PC-3 (cell line): Measurements from ENCODE around the gene PPFIA1. TPM values are rescaled to one million over a fixed set of nuclear protein-coding genes. Genes with fewer than 3 reads are reported as not detected.

ENCODE experiments used
- ATAC-seq: fragments of 200-7000 bp; cut with Tn5 transposase; 2 replicates; pipeline ENCODE4 v1.9.1; 2020; ENCODE audit warnings: mild to moderate bottlenecking, moderate library complexity
- BruUV-seq: library from RNA; stranded (reverse); fragments of 400-500 nt; replicated peaks from 2 replicates; lab custom pipeline; 2021; lab: Mats Ljungman, UMichigan
- CTCF ChIA-PET: fragments of 300-600 bp; sonication (Branson Sonifier 250); formaldehyde crosslinking; loops from one replicate; lab custom pipeline; 2022; ENCODE audit warnings: antibody characterized with exemption; lab: Charles Lee
- POLR2A ChIA-PET: fragments of 300-600 bp; sonication (Branson Sonifier 250); formaldehyde crosslinking; loops from one replicate; lab custom pipeline; 2022; ENCODE audit warnings: antibody characterized with exemption; ENCODE audit not compliant: unreplicated experiment; lab: Charles Lee
- DNase-seq: peaks from one replicate; pipeline ENCODE4 v3.0.0-alpha.2; 2015
- H2AFZ ChIP-seq: fragments of 300-600 bp; sonication (generic); 2 replicates; pipeline ENCODE4 v1.6.0; 2016; ENCODE audit warnings: antibody characterized with exemption, low read length
- H3F3A ChIP-seq: fragments of 300-600 bp; sonication (generic); one replicate; pipeline ENCODE4 v1.6.0; 2017; ENCODE audit warnings: antibody characterized with exemption, low read length, control low read depth, mild to moderate bottlenecking; ENCODE audit not compliant: unreplicated experiment
- H3K27ac ChIP-seq: fragments of 300-600 bp; sonication (generic); 2 replicates; pipeline ENCODE4 v1.5.1; 2016; ENCODE audit warnings: mild to moderate bottlenecking, low read length
- H3K27me3 ChIP-seq: fragments of 300-600 bp; sonication (generic); 2 replicates; pipeline ENCODE4 v1.6.1; 2016; ENCODE audit warnings: low read length, mixed read lengths
- H3K36me3 ChIP-seq: fragments of 300-600 bp; sonication (generic); 2 replicates; pipeline ENCODE4 v1.6.1; 2016; ENCODE audit warnings: low read depth, mixed run types, low read length, mixed read lengths
- H3K4me1 ChIP-seq: fragments of 300-600 bp; sonication (generic); 2 replicates; pipeline ENCODE4 v1.5.1; 2016; ENCODE audit warnings: low read length; ENCODE audit not compliant: insufficient read depth
- H3K4me2 ChIP-seq: fragments of 300-600 bp; sonication (generic); 2 replicates; pipeline ENCODE4 v1.6.0; 2016; ENCODE audit warnings: low read length
- H3K4me3 ChIP-seq: fragments of 300-600 bp; sonication (generic); 2 replicates; pipeline ENCODE4 v1.5.1; 2016; ENCODE audit warnings: mild to moderate bottlenecking, low read length, mixed read lengths
- H3K79me2 ChIP-seq: fragments of 300-600 bp; sonication (generic); 2 replicates; pipeline ENCODE4 v1.6.1; 2017; ENCODE audit warnings: low read length, mixed read lengths
- H3K9ac ChIP-seq: fragments of 300-600 bp; sonication (generic); 2 replicates; pipeline ENCODE4 v1.6.0; 2016; ENCODE audit warnings: mild to moderate bottlenecking, low read length
- H3K9me2 ChIP-seq: fragments of 300-600 bp; sonication (generic); replicated peaks from 2 replicates; pipeline ENCODE4 v1.6.1; 2016; ENCODE audit warnings: mixed run types, low read length, mixed read lengths
- H3K9me3 ChIP-seq: fragments of 300-600 bp; sonication (generic); 2 replicates; pipeline ENCODE4 v1.6.1; 2016; ENCODE audit warnings: low read length, mixed read lengths
- H4K20me1 ChIP-seq: fragments of 300-600 bp; sonication (generic); 2 replicates; pipeline ENCODE4 v1.6.1; 2016; ENCODE audit warnings: low read length, mixed read lengths
- EZH2 ChIP-seq: fragments of 300-600 bp; sonication (generic); IDR thresholded peaks from one replicate; pipeline ENCODE4 v1.6.1; 2017; ENCODE audit warnings: antibody characterized with exemption, mild to moderate bottlenecking, low read length; ENCODE audit not compliant: unreplicated experiment
- EZH2phosphoT487 ChIP-seq: fragments of 300-600 bp; sonication (generic); IDR thresholded peaks from 2 replicates; pipeline ENCODE4 v1.6.1; 2018; ENCODE audit warnings: mild to moderate bottlenecking, antibody characterized with exemption, low read length, borderline replicate concordance
- intact Hi-C: fragments of 100-400 bp; cut with micrococcal nuclease; formaldehyde crosslinking; loops from 2 replicates; pipeline ENCODE4 v1.9.0; 2023
- total RNA-seq: library from RNA; depleted of rRNA; stranded (reverse); fragments of >200 nt; gene quantifications from 2 replicates; pipeline ENCODE4 v1.2.3, GENCODE V29; 2014
- TF ChIP-seq, protein P1 (sequence below): fragments of 300-600 bp; sonication (generic); conservative IDR thresholded peaks from 2 replicates; pipeline ENCODE4 v1.5.1; 2017; ENCODE audit warnings: antibody characterized with exemption, low read depth, mild to moderate bottlenecking, low read length

PPFIA1 gene
- total RNA-seq, 1 experiment from 2014 or later: 57.5 TPM

DNA sequence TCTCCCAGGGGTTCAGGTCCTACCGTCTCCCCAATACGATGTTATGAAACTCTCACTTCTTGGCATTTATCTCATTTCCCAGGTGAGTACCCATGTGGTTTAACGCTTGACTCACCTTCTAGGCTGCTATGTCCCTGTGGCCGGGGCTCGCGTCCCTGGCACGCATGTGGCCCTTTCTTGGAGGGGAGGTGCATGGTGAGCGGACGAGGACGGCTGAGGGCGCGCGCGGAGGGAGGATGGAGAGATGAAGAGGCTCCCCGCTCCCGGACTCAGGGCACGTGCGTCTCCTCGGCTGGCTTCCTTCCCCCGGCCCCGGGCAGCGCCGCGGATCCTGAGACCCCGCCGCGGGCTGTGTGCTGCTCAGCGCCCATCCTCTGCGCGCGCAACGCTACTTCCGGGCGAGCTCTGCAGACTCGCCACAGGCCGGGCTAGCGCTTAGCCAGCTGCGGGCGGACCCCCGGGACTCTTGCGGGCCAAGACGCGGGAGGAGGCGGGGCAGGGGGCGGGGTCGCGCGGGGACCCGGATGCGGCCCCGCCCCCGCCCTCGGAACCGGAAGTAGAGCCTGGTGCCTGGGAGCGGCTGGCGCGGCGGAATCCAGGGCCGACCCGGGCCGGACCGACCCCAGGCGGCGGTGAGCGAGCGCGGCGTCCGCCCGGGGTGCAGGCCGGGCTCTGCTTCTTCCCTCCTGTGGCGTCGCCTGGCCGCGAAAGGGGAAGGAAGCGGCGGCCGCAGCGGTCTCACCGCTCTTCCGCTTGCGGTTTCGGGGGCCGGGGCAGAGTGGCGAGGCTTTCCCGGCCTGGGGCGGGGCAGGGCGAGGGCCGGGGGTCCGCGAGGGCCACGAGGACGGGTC, 127.7 kb downstream of the PPFIA1 start, which contains the start of gene CTTN:
Gene CTTN (plus strand): TSS at position 547 of the 851 bp plus-strand sequence. CDS start 8,769 bp downstream, outside the sequence.
- intact Hi-C loops: no loop called here
- H2AFZ ChIP-seq: peak within 1 kb of the TSS; percentile 86
- POLR2A ChIA-PET: no interaction called here

DNA sequence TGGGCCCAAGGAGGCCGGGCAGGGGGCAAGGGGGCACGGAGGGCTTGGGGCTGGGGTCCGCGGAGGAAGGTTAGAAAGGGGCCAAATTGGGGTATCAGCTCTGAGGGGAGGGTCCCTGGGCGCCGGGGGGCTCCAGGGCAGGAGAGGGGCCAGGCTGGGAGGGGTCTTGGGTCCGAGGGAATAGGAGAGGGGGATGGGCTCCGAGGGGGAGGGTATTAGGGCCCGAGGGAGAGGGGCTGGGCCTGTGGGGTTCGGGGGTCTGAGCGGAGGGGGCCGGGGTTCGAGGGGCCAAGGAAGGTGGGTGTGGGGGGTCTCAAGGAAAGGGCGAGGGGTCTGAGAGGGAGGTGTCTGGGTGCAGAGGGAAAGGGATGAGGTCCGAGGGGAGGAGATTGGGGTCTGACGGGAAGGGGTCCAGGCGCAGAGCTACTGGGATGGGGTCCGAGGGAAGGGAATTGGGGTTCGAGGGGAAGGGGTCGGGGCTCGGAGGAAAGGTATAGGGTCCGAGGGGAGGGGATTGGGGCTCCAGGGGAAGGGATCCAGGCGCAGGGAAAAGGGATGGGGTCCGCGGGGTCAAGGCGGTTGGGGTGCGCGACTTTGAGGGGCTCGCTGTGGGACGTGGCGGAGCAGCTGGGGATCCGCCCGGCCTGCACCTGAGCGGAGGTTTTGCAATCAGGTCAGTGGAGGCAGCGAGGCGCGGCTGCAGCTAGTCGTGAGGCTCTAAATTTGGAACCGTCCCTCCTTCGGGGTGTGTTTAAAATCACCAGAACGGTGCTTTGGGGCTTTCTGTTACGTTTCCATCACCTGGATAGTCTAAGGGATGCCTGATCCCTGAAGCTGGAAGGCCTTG, 128.6 kb downstream of the PPFIA1 start:
- DNase-seq (no peak), ATAC-seq (peak; percentile 33)
- Histone ChIP-seq H3K79me2 (peaks cover 96% of the 10 kb centered on the region), H4K20me1 (peaks cover 30% of the 10 kb centered on the region), H3K4me3 (peak overlapping the region; percentile 73), H3K9ac (peak overlapping the region; percentile 96), H3K9me3 (no peaks in the 10 kb centered on the region), H3K9me2 (no peaks in the 10 kb centered on the region), H3K36me3 (peaks cover 8% of the 10 kb centered on the region), H3K4me2 (peak overlapping the region; percentile 84), H3K27ac (peak overlapping the region; percentile 86), H3K4me1 (peaks cover 32% of the 10 kb centered on the region), H3F3A (no peaks in the 10 kb centered on the region), H3K27me3 (no peaks in the 10 kb centered on the region), H2AFZ (peak overlapping the region; percentile 86)
- CTCF ChIA-PET: interaction anchor here (0.6 kb wide), 1 partner anchor 19 kb away, joined by 3 read pairs; no protein-coding TSS in a partner anchor
- BruUV-seq: no TSS peak
- TF ChIP-seq, protein P1, sequence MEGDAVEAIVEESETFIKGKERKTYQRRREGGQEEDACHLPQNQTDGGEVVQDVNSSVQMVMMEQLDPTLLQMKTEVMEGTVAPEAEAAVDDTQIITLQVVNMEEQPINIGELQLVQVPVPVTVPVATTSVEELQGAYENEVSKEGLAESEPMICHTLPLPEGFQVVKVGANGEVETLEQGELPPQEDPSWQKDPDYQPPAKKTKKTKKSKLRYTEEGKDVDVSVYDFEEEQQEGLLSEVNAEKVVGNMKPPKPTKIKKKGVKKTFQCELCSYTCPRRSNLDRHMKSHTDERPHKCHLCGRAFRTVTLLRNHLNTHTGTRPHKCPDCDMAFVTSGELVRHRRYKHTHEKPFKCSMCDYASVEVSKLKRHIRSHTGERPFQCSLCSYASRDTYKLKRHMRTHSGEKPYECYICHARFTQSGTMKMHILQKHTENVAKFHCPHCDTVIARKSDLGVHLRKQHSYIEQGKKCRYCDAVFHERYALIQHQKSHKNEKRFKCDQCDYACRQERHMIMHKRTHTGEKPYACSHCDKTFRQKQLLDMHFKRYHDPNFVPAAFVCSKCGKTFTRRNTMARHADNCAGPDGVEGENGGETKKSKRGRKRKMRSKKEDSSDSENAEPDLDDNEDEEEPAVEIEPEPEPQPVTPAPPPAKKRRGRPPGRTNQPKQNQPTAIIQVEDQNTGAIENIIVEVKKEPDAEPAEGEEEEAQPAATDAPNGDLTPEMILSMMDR: no peak
- TF ChIP-seq EZH2phosphoT487 (no peak), EZH2 (no peak)
- intact Hi-C loops: no loop called here
- POLR2A ChIA-PET: no interaction called here

More for the DNA sequence above, 127.7 kb downstream of the PPFIA1 start, which contains the start of gene CTTN:
- Histone ChIP-seq H3K36me3 (peaks cover 14% of the 10 kb centered on the region), H3K79me2 (peaks cover 95% of the 10 kb centered on the region), H3K4me3 (peak within 1 kb of the TSS; percentile 73), H3K27me3 (no peaks in the 10 kb centered on the region), H4K20me1 (peaks cover 22% of the 10 kb centered on the region), H3K4me1 (peaks cover 32% of the 10 kb centered on the region), H3K9ac (peak within 1 kb of the TSS; percentile 96), H3K27ac (peak within 1 kb of the TSS; percentile 86), H3K9me2 (no peaks in the 10 kb centered on the region), H3F3A (no peaks in the 10 kb centered on the region), H3K9me3 (no peaks in the 10 kb centered on the region), H3K4me2 (peak within 1 kb of the TSS; percentile 84)
- DNase-seq (peak; percentile 88), ATAC-seq (peak; percentile 49)
- CTCF ChIA-PET: no interaction called here
- BruUV-seq: no TSS peak
- TF ChIP-seq EZH2phosphoT487 (no peak), EZH2 (no peak)
- TF ChIP-seq, protein P1: no peak
